OCI-LY3 (cell line): ENCODE measurements around the gene TBC1D8.

Experiments
- H2AFZ ChIP-seq: fragments of 200-600, 300-600 bp; shearing (Covaris generic); 2 replicates; pipeline ENCODE4 v1.6.0; 2014; ENCODE audit warnings: antibody characterized with exemption, low read depth, low read length
- H3K27ac ChIP-seq: fragments of 200-600, 300-600 bp; sonication (generic); 2 replicates; pipeline ENCODE4 v1.5.1; 2014; ENCODE audit warnings: mild to moderate bottlenecking, low read length, moderate library complexity, mixed read lengths
- H3K27me3 ChIP-seq: fragments of 200-600, 300-600 bp; sonication (generic); 2 replicates; pipeline ENCODE4 v1.6.1; 2014; ENCODE audit warnings: low read depth, low read length, mixed read lengths
- H3K36me3 ChIP-seq: fragments of 200-600, 300-600 bp; sonication (generic); replicated peaks from 2 replicates; pipeline ENCODE3; 2014; ENCODE audit warnings: low read depth, low read length, mixed read lengths
- H3K4me1 ChIP-seq: fragments of 300-600, 200-600 bp; sonication (generic); 2 replicates; pipeline ENCODE4 v1.6.1; 2014; ENCODE audit warnings: low read length, mixed read lengths
- H3K4me2 ChIP-seq: fragments of 200-600, 300-600 bp; sonication (generic); 2 replicates; pipeline ENCODE4 v1.6.1; 2014; ENCODE audit warnings: low read length, mixed read lengths
- H3K4me3 ChIP-seq: fragments of 300-600, 200-600 bp; sonication (generic); 2 replicates; pipeline ENCODE4 v1.5.1; 2014; ENCODE audit warnings: antibody characterized with exemption, mild to moderate bottlenecking, low read length, moderate library complexity
- H3K79me2 ChIP-seq: fragments of 300-600, 200-600 bp; shearing (Covaris generic); 2 replicates; pipeline ENCODE4 v1.6.1; 2014; ENCODE audit warnings: mild to moderate bottlenecking, low read length, mixed read lengths
- H3K9ac ChIP-seq: fragments of 300-600, 200-600 bp; shearing (Covaris generic); 2 replicates; pipeline ENCODE4 v1.6.0; 2014; ENCODE audit warnings: mild to moderate bottlenecking, low read length, moderate library complexity
- H3K9me3 ChIP-seq: fragments of 200-600, 300-600 bp; shearing (Covaris generic); 2 replicates; pipeline ENCODE4 v1.6.1; 2014; ENCODE audit warnings: low read length, mixed read lengths; ENCODE audit not compliant: insufficient read depth
- H4K20me1 ChIP-seq: fragments of 200-600, 300-600 bp; sonication (generic); 2 replicates; pipeline ENCODE4 v1.6.1; 2016; ENCODE audit warnings: low read length, mixed read lengths; ENCODE audit not compliant: insufficient read depth
- EZH2phosphoT487 ChIP-seq: fragments of 200-600 bp; shearing (Covaris generic); IDR thresholded peaks from 2 replicates; pipeline ENCODE4 v1.6.1; 2018; ENCODE audit warnings: antibody characterized with exemption, mixed run types, low read depth
- TF ChIP-seq, protein P1 (sequence below): fragments of 200-600, 300-600 bp; sonication (generic); IDR thresholded peaks from 2 replicates; pipeline ENCODE4 v1.5.1; 2014; ENCODE audit warnings: antibody characterized with exemption, low read length, low read depth

TBC1D8 gene

DNA sequence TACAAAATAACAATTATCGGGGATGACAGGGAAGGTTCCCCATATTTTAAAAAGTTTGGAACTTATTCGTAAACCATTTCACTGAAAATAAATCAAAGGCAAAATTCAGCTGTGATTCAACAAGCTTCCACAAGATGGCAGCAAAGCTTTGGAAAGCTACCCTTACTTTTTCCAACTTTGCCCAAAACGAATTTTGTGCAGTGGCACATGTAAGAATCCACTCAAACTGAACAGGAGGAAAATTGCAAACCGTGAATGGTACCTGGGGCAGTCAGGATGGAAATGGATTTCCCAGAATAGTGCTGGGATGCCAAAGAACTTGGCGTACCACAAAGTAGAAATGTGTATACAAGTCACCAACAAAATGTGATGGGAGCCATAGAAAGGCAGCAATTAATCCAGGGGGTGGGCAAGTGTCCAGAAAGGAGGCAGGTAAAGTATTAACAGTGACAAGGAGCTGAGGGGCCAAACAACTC is 138.4 kb downstream of the TBC1D8 start:
- Histone ChIP-seq H4K20me1 (peaks cover 60% of the 10 kb centered on the region), H3K79me2 (peaks cover 24% of the 10 kb centered on the region), H3K4me3 (peak overlapping the region; percentile 34), H3K27me3 (no peaks in the 10 kb centered on the region), H3K4me2 (peak overlapping the region; percentile 73), H3K27ac (peak overlapping the region; percentile 76), H3K36me3 (peaks cover 51% of the 10 kb centered on the region), H3K9ac (no peak overlapping the region), H3K9me3 (no peaks in the 10 kb centered on the region), H2AFZ (no peak overlapping the region), H3K4me1 (peaks cover 29% of the 10 kb centered on the region)
- no peak for TF ChIP-seq EZH2phosphoT487
- TF ChIP-seq, protein P1, sequence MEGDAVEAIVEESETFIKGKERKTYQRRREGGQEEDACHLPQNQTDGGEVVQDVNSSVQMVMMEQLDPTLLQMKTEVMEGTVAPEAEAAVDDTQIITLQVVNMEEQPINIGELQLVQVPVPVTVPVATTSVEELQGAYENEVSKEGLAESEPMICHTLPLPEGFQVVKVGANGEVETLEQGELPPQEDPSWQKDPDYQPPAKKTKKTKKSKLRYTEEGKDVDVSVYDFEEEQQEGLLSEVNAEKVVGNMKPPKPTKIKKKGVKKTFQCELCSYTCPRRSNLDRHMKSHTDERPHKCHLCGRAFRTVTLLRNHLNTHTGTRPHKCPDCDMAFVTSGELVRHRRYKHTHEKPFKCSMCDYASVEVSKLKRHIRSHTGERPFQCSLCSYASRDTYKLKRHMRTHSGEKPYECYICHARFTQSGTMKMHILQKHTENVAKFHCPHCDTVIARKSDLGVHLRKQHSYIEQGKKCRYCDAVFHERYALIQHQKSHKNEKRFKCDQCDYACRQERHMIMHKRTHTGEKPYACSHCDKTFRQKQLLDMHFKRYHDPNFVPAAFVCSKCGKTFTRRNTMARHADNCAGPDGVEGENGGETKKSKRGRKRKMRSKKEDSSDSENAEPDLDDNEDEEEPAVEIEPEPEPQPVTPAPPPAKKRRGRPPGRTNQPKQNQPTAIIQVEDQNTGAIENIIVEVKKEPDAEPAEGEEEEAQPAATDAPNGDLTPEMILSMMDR, result peak; percentile 87

DNA sequence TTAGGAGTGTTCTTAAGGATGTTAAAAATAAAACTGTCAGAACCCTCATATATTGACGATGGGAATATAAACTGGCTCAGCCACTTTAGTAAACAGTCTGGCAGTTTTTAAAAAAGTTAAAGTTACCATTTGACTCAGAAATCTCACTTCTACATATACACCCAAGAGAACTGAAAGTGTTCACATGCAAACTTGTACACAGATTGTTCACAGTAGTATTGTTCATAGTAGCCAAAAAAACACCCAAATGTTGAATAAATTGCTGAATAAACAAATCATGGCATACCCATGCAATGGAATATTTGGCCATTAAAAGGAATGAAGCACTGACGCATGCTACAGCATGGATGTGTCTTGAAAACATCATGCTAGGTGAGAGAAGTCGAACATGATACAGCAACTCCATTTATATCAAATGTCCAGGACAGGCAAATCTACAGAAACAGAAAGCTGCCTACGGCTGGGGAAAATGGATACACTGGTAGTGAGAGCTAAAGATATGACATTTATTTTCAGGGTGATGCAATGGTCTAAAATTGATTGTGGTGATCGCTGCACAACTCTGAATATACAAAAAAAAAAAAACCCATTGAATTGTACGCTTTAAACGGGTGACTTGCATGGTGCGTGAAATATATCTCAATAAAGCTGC is 139.0 kb downstream of the TBC1D8 start:
- TF ChIP-seq, protein P1, result no peak
- 0 out of 2 replicates have a peak, but pooled peaks have one; percentile 28 for TF ChIP-seq EZH2phosphoT487
- Histone ChIP-seq H2AFZ (no peak overlapping the region), H3K36me3 (peaks cover 51% of the 10 kb centered on the region)

DNA sequence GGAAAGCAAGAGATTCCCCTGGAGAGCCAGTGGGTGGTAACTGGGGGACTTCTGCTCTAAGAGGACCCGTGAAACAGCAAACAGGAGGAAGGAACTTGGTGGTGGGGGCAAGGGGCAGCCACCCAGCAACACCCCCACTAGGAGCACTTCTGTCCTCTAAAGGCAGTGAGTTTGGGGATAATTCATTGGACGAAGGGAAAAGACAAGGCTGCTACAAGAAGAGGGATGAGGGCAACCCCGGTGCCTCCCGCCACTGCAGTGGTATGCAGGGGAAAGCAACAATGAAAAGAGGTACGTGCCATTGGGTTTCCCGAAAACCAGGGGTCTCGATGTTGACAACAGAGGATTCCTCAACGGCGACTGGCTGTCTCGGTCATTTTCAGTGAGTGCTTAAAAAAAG is 140.0 kb downstream of the TBC1D8 start:
- Histone ChIP-seq H3K9ac (no peak overlapping the region), H3K9me3 (no peaks in the 10 kb centered on the region), H2AFZ (no peak overlapping the region), H3K27me3 (no peaks in the 10 kb centered on the region), H3K4me1 (peaks cover 29% of the 10 kb centered on the region), H4K20me1 (peaks cover 68% of the 10 kb centered on the region), H3K4me3 (peak overlapping the region; percentile 24; the same call in 1 of the 2 replicates), H3K36me3 (peaks cover 61% of the 10 kb centered on the region), H3K4me2 (peak overlapping the region; percentile 53), H3K79me2 (peaks cover 32% of the 10 kb centered on the region), H3K27ac (peak overlapping the region; percentile 76)
- TF ChIP-seq, protein P1, result no peak
- TF ChIP-seq EZH2phosphoT487, result no peak

More for the DNA sequence above, 139.0 kb downstream of the TBC1D8 start:
- Histone ChIP-seq H3K9me3 (no peaks in the 10 kb centered on the region), H3K4me1 (peaks cover 29% of the 10 kb centered on the region), H3K27me3 (no peaks in the 10 kb centered on the region), H3K4me2 (peak overlapping the region; percentile 73), H4K20me1 (peaks cover 60% of the 10 kb centered on the region), H3K79me2 (peaks cover 29% of the 10 kb centered on the region), H3K9ac (no peak overlapping the region), H3K27ac (peak overlapping the region; percentile 76), H3K4me3 (peak overlapping the region; percentile 34)

DNA sequence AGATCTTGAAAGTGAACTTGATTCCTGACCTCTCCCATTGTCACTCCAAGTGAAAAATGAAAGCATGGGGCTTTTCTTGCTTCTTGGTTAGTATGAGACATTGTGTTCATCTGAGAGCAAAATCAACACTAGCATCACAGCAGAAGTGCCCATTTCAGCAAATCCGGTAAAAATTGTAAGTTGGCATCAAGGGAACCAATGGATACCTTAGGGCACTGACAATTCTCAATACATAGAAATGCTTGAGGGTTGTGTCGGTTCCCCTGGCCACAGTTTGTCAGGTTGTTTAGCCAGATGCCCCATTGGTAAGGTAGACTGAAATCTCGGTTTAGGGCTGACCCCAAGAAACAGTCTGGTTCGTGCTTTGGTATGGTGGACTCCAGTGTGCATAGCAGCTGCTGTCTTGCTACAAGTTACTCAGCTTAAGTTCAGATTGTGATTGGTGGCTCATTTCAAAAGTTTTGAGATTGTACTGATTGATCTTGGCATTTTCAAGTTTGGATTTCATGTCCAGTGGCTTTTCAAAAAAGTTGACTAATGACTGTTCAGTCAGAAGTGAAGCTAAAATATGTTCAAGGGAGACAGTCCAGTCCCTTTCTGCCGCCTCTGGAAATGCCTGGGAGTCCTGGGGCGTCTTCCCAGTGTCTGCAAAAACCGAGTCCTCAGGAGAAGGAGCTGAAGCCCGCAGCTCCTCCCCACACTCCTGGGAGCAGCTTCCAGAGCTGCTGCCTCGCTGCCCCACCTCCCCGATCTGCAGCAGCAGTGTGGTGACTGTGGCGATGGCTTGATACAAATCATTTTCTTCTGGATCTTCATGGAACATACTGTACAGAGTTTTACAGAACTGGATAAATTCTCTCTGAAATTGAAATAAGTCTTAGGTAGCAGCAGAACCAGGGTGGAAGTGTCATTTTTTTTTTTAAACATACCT is 143.5 kb downstream of the TBC1D8 start:
- H3K27ac ChIP-seq, result no peak overlapping the region

More for the DNA sequence above, 143.5 kb downstream of the TBC1D8 start:
- H3K27me3 ChIP-seq, result no peaks in the 10 kb centered on the region
- H3K4me1 ChIP-seq, result peaks cover 45% of the 10 kb centered on the region
- peaks cover 57% of the 10 kb centered on the region for H3K79me2 ChIP-seq
- peaks cover 85% of the 10 kb centered on the region for H4K20me1 ChIP-seq
- TF ChIP-seq EZH2phosphoT487, result no peak
- TF ChIP-seq, protein P1, result no peak
- no peaks in the 10 kb centered on the region for H3K9me3 ChIP-seq
- peaks cover 70% of the 10 kb centered on the region for H3K36me3 ChIP-seq
- H3K9ac ChIP-seq, result no peak overlapping the region
- no peak overlapping the region for H3K4me2 ChIP-seq
- H3K4me3 ChIP-seq, result no peak overlapping the region
- H2AFZ ChIP-seq, result no peak overlapping the region
